Measurements from ENCODE around the gene CCDC194. TPM values are rescaled to one million over a fixed set of nuclear protein-coding genes. Genes with fewer than 3 reads are reported as not detected.

The CCDC194 gene
- polyA plus RNA-seq, 1 donor from 2014 or later: not detected

GRCh38 chr19:17346109-17346671 lies 47.8 kb downstream of the CCDC194 start:
- no peaks in the 10 kb centered on the region for H4K20me1 ChIP-seq (ENCODE audit: insufficient read depth)
- H3K9ac ChIP-seq (ENCODE audit: low read length): no peak overlapping the region
- TF ChIP-seq MXI1 (conservative IDR thresholded peaks at IDR 0.05; ENCODE audit: poor library complexity, severe bottlenecking) (no peak), REST (IDR thresholded peaks at IDR 0.05; ENCODE audit: borderline replicate concordance) (no peak), TAF1 (IDR thresholded peaks at IDR 0.05; ENCODE audit: low read depth) (no peak), RAD21 (conservative IDR thresholded peaks at IDR 0.05) (peak; percentile 74), CTCF (IDR thresholded peaks at IDR 0.05; ENCODE audit: poor library complexity, severe bottlenecking) (peak; percentile 86), SMC3 (conservative IDR thresholded peaks at IDR 0.05; ENCODE audit: poor library complexity) (peak; percentile 85), EZH2 (IDR thresholded peaks at IDR 0.05; ENCODE audit: borderline replicate concordance, insufficient read depth, low read length, poor library complexity, severe bottlenecking) (no peak), EP300 (conservative IDR thresholded peaks at IDR 0.05; ENCODE audit: poor library complexity, severe bottlenecking) (no peak), POLR2AphosphoS5 (IDR thresholded peaks at IDR 0.05) (no peak)
- no peak overlapping the region for H3K27ac ChIP-seq (ENCODE audit: low read length)
- no peaks in the 10 kb centered on the region for H3K36me3 ChIP-seq (ENCODE audit: insufficient read depth, low read length)
- no peaks in the 10 kb centered on the region for H3K79me2 ChIP-seq (replicated peaks; ENCODE audit: insufficient read depth, low read length)
- no peaks in the 10 kb centered on the region for H3F3A ChIP-seq (ENCODE audit: insufficient read depth, low read length, poor library complexity, severe bottlenecking)
- no peaks in the 10 kb centered on the region for H3K27me3 ChIP-seq (ENCODE audit: insufficient read depth, low read depth, low read length)
- H3K9me3 ChIP-seq (ENCODE audit: low read length): no peaks in the 10 kb centered on the region
- no peak overlapping the region for H3K4me3 ChIP-seq (ENCODE audit: low read length)
- no peaks in the 10 kb centered on the region for H3K9me2 ChIP-seq (ENCODE audit: insufficient read depth, low read length)
- no peak overlapping the region for H2AFZ ChIP-seq (ENCODE audit: low read depth, low read length)
- no peak overlapping the region for H3K4me2 ChIP-seq (ENCODE audit: low read length)

GRCh38 chr19:17341845-17342244 lies 52.2 kb downstream of the CCDC194 start:
- H3K4me2 ChIP-seq (ENCODE audit: low read length): no peak overlapping the region
- H3K27me3 ChIP-seq (ENCODE audit: insufficient read depth, low read depth, low read length): no peaks in the 10 kb centered on the region
- no peak overlapping the region for H3K9ac ChIP-seq (ENCODE audit: low read length)
- no peaks in the 10 kb centered on the region for H3K79me2 ChIP-seq (replicated peaks; ENCODE audit: insufficient read depth, low read length)
- no peaks in the 10 kb centered on the region for H3K9me3 ChIP-seq (ENCODE audit: low read length)
- no peak overlapping the region for H2AFZ ChIP-seq (ENCODE audit: low read depth, low read length)
- H4K20me1 ChIP-seq (ENCODE audit: insufficient read depth): no peaks in the 10 kb centered on the region
- H3K36me3 ChIP-seq (ENCODE audit: insufficient read depth, low read length): no peaks in the 10 kb centered on the region
- no peak overlapping the region for H3K4me3 ChIP-seq (ENCODE audit: low read length)
- no peaks in the 10 kb centered on the region for H3K9me2 ChIP-seq (ENCODE audit: insufficient read depth, low read length)
- no peak overlapping the region for H3K27ac ChIP-seq (ENCODE audit: low read length)
- TF ChIP-seq EP300 (conservative IDR thresholded peaks at IDR 0.05; ENCODE audit: poor library complexity, severe bottlenecking): no peak
- no peak for TF ChIP-seq RAD21 (conservative IDR thresholded peaks at IDR 0.05)
- no peak for TF ChIP-seq SMC3 (conservative IDR thresholded peaks at IDR 0.05; ENCODE audit: poor library complexity)
- no peak for TF ChIP-seq POLR2AphosphoS5 (IDR thresholded peaks at IDR 0.05)
- TF ChIP-seq TAF1 (IDR thresholded peaks at IDR 0.05; ENCODE audit: low read depth): no peak
- TF ChIP-seq REST (IDR thresholded peaks at IDR 0.05; ENCODE audit: borderline replicate concordance): no peak
- TF ChIP-seq EZH2 (IDR thresholded peaks at IDR 0.05; ENCODE audit: borderline replicate concordance, insufficient read depth, low read length, poor library complexity, severe bottlenecking): no peak
- no peak for TF ChIP-seq CTCF (IDR thresholded peaks at IDR 0.05; ENCODE audit: poor library complexity, severe bottlenecking)
- no peak for TF ChIP-seq MXI1 (conservative IDR thresholded peaks at IDR 0.05; ENCODE audit: poor library complexity, severe bottlenecking)
- H3F3A ChIP-seq (ENCODE audit: insufficient read depth, low read length, poor library complexity, severe bottlenecking): no peaks in the 10 kb centered on the region
